ENCODE measurements around the gene FBXO31. TPM values are rescaled to one million over a fixed set of nuclear protein-coding genes. Genes with fewer than 3 reads are reported as not detected.
"Not testable (repeated sequence)": the region's sequence is repeated elsewhere in the genome, so short reads cannot be mapped to it uniquely, and the experiment has no call there.

FBXO31 gene
- total RNA-seq, 1 donor from 2014 or later: 18.5 TPM

- DNase-seq (ENCODE audit: low read depth in 2 of 2): peak in 1 of 2 donors; percentile 15
These were observed 39.2 kb downstream of the FBXO31 start for GRCh38 chr16:87344165-87344930.

DNA sequence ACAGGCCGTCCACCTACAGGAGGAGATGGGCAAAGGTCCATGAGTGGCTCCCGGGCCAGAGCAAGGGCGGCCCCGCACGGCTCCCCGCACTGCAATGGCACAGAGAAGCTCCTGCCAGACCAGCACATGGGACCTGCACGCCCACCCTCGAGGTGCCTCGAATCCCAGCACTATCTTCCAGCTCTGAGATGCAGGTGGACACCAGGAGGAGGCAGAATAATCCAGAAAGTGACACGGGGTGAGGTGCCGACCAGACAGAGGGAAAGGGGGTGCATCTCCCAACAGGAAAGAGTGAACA, 39.9 kb downstream of the FBXO31 start:
- no peak for DNase-seq (ENCODE audit: low read depth in 2 of 2)

DNA sequence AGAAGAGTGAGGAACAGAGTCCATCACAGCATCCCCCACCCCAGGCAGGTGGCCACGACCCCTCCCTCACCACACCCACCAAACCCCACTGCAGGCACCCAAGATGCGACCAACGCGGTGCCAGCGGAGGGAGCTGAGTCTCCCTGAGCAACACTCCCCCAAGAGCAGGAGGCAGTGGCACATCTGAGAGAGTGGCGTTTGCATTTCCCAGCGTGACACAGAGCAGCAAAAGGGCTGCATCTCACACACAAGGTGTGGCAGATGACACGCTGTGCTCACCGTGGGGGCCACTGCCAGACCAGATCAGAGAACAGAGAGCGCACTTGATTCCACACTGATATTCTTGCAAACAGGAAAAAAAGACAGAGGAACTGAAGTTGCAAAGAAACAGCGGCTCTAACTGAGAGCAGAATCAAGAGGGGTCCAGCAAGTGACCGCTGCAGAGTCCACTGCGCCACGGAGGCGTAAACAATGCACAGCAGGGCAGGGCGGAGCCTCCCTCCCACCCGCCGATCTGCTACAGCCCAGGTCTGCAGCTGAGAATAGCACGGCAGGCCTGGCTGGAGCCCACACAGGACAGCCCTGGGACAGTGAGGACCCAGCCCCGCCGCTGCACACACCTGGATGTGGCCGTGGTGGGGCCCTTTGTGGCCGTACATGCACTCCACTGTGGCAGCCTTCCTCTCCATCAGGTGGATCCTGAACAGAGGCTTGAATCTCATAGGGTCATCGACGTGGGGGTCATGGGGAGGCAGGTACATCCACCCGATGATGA, 40.4 kb downstream of the FBXO31 start:
- no peak for DNase-seq (ENCODE audit: low read depth in 2 of 2)

DNA sequence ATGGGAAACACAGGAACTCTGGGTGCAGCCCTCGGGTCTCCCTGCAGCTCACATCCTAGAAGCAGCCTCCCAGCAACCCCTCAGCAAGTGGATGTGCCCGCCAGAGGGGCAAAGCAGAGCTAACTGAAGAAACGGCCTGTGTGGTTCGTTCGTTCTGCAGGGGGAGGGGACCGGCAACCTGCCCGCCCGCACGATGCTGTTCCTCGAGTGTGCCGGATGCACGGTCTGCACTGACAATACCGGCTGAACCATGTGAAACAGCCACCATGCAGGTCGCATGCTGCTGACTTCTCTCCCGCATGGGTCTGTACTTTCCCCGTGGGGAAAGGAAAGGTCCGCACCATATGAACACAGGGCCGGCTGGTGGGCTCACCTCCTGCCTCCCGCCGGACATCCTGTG, 41.1 kb downstream of the FBXO31 start:
- DNase-seq (ENCODE audit: low read depth in 2 of 2): no peak

DNA sequence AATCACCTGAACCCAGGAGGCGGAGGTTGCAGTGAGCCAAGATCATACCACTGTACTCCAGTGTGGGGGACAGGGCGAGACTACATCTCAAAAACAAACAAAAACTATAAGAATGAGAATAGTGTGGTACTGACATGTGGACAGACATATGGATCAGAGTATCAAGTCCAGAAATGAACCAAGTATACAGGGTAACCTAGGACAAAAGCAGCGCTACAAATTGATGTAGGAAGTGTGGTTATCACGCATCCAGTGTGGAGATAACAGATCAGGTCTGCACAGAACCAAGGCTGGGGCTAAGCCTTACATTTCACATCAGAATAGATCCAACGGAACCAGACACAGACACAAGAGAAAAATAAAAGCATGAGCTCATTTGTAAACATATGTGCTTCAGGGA, 43.4 kb downstream of the FBXO31 start:
- no peak for DNase-seq (ENCODE audit: low read depth in 2 of 2)

- not testable (repeated sequence) for DNase-seq (ENCODE audit: low read depth in 2 of 2)
These were observed 43.9 kb downstream of the FBXO31 start for GRCh38 chr16:87339724-87340105.

GRCh38 chr16:87339086-87339723, 44.4 kb downstream of the FBXO31 start:
- DNase-seq (ENCODE audit: low read depth in 2 of 2): no peak

DNA sequence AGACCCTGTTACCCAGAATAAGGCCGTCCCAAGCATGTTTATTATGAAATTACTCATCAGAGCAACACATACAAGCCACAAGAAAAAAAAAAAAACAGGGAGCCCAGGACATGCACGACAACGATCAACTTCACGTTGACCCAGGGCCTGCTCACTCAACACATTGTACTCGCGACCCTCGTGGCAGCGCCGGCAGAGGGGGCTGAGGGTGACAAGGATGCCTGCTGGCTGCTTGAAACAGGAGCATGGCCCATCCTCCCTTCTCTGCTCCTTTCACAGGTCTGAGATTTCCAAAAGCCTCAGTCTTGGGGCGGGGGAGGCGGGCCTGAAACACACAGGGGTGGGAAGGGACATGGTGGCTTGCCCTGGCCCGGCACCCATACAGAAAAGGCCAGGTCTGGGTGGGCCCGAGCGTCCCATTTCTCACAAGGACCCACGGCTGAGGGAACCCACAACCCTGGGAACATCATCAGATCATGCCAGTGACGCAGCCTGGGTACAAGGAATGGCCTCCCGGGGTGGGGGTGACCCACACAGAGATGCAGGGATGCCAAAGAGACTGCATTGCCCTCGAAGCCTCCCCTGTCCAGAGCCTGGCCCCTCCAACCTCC, 45.3 kb downstream of the FBXO31 start:
- DNase-seq (ENCODE audit: low read depth in 2 of 2): no peak

- no peak for DNase-seq (ENCODE audit: low read depth in 2 of 2)
These were observed 46.3 kb downstream of the FBXO31 start for GRCh38 chr16:87337262-87337771.

- DNase-seq (ENCODE audit: low read depth in 2 of 2): no peak
These were observed 46.9 kb downstream of the FBXO31 start for GRCh38 chr16:87336434-87337240.

- DNase-seq (ENCODE audit: low read depth in 2 of 2): no peak
These were observed 47.7 kb downstream of the FBXO31 start for GRCh38 chr16:87335625-87336433.

DNA sequence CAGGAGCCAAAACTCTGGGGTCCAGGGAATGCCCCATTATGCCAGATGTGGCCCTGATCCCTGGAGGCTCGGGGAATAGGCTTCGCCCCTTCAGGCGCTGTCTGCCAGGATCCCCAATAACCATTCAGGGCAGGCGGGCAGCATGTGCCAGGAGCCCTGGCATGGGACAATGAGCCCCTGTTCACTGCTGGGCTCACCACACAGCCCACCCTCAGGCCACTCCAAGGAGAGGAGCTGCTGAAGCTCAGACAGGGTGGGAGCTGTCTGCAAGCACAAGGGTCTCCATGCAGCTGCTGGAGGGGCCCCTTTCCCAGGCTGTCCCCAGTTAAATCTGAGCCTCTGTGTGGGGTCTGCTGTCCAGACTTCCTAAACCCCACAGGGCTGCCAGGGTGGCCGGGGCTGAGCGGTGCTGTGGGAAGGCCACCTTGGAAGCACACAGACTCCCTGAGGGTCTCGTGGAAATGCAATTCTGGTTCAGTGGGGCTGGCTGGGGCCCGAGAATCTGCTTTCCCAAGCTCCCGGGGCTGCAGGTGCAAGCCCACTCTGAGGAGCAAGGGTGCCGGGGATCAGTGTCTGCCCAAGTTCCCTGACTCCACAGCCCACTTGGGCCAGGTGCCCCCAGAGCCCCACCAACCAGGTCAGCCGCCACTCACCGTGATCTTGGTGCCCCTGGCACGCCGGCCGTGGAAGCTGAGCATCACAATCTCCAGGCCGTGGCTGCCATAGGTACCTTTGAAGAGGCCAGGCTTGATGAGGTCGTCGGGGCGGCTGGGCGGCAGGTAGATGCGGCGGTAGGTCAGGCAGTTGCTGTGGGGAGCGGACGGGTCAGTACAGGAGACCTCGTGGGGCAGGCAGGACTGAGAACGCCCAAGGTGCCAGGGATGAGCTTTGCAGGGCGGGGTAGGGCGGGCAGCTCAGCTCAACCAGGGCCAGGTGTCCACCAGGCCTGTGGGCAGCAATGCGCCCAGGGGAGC, 48.6 kb downstream of the FBXO31 start:
- DNase-seq (ENCODE audit: low read depth in 2 of 2): no peak

GRCh38 chr16:87333581-87334331, 49.8 kb downstream of the FBXO31 start:
- DNase-seq (ENCODE audit: low read depth in 2 of 2): no peak

DNA sequence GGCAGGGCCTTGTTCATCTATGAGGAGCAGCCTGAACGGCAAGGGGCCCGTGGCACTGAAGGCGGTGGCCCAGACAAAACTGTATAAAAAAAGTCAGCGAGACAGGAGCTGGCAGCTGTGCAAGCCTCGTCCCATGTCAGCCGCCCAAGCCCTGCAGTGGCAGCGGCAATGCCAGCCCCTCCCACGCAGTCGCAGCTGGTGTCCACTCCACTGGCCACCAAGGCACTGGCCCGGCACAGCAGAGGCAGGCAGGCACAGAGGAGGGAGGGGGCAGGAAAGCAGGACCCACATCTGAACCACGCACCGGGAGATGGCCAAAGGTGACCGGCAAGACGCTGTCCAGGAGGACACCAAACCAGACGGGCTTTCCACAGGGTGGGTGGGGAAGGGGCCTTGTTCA, 50.5 kb downstream of the FBXO31 start:
- no peak for DNase-seq (ENCODE audit: low read depth in 2 of 2)

DNA sequence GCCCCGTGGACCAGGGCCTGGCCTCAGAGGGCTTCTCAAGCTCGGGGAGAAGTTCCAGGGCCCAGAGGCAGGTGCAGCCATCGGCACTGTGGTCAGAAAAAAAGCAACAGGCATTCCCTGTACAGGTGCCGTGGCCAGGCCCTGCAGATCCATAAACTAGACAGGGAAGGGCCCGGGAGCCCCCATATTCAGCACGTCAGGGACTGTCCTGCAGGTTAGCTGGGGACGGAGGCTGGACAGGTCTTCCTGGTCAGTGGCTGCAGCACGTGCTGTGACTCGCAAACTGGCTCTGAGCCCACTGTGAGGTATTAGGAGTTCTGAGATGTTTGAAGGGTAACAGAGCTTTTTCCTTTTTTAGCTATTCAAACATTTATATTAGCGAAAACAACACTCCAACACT, 51.4 kb downstream of the FBXO31 start:
- peak in 1 of 2 donors; percentile 63 for DNase-seq (ENCODE audit: low read depth in 2 of 2)

GRCh38 chr16:87331241-87331801, 52.3 kb downstream of the FBXO31 start:
- no peak for DNase-seq (ENCODE audit: low read depth in 2 of 2)

DNA sequence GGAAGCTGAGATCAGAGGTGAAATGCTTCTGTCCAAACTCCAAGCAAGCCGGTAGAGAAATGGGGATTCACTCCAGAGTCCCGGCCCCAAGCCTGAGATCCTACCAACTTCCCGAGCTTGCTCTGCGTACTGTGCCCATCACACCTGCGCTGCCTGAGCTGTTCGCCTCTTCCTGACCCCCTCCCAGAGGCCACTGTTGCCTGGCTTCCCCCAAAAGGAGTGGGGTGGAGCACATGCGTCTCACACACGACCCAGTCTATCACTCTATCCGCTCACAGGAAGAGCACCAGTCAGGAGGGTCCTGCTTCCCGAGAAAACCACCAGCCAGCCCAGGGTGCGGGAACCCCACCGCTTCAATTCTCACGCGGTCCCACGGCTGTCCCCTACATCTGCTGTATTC, 52.9 kb downstream of the FBXO31 start:
- DNase-seq (ENCODE audit: low read depth in 2 of 2): no peak

- DNase-seq (ENCODE audit: low read depth in 2 of 2): no peak
These were observed 53.3 kb downstream of the FBXO31 start for GRCh38 chr16:87330257-87330624.
